ENCODE measurements around the gene ADSL. TPM values are rescaled to one million over a fixed set of nuclear protein-coding genes. Genes with fewer than 3 reads are reported as not detected.

The ADSL gene
- total RNA-seq, 1 donor from 2014 or later: 48.5 TPM

- no peak for TF ChIP-seq CTCF (IDR thresholded peaks at IDR 0.05; ENCODE audit: borderline replicate concordance)
- Histone ChIP-seq H3K27me3 (ENCODE audit: low read depth) (no peaks in the 10 kb centered on the region), H3K36me3 (peaks cover 22% of the 10 kb centered on the region), H3K9me3 (replicated peaks) (no peaks in the 10 kb centered on the region), H3K27ac (replicated peaks) (no peak overlapping the region), H3K4me3 (no peak overlapping the region), H3K4me1 (peaks cover 23% of the 10 kb centered on the region)
- DNase-seq: no peak
- intact Hi-C loops (cut with micrococcal nuclease): no loop called here
Measured at GRCh38 chr22:40329466-40329865, 16.8 kb upstream of the ADSL start.

GRCh38 chr22:40330086-40330485 is 16.2 kb upstream of the ADSL start:
- intact Hi-C loops (cut with micrococcal nuclease): no loop called here
- Histone ChIP-seq H3K36me3 (peaks cover 17% of the 10 kb centered on the region), H3K27me3 (ENCODE audit: low read depth) (no peaks in the 10 kb centered on the region), H3K4me3 (no peak overlapping the region), H3K27ac (replicated peaks) (no peak overlapping the region), H3K4me1 (peaks cover 23% of the 10 kb centered on the region), H3K9me3 (replicated peaks) (no peaks in the 10 kb centered on the region)
- DNase-seq: no peak
- no peak for TF ChIP-seq CTCF (IDR thresholded peaks at IDR 0.05; ENCODE audit: borderline replicate concordance)

- no peaks in the 10 kb centered on the region for H3K27me3 ChIP-seq (ENCODE audit: low read depth)
- H3K4me1 ChIP-seq: peaks cover 23% of the 10 kb centered on the region
- TF ChIP-seq CTCF (IDR thresholded peaks at IDR 0.05; ENCODE audit: borderline replicate concordance): no peak
- DNase-seq: no peak
- intact Hi-C loops (cut with micrococcal nuclease): no loop called here
- H3K9me3 ChIP-seq (replicated peaks): no peaks in the 10 kb centered on the region
- peaks cover 12% of the 10 kb centered on the region for H3K36me3 ChIP-seq
- no peak overlapping the region for H3K27ac ChIP-seq (replicated peaks)
- no peak overlapping the region for H3K4me3 ChIP-seq
Measured at GRCh38 chr22:40330615-40331014, 15.7 kb upstream of the ADSL start.

GRCh38 chr22:40331706-40332105 is 14.6 kb upstream of the ADSL start:
- no peak for DNase-seq
- Histone ChIP-seq H3K36me3 (peaks cover 12% of the 10 kb centered on the region), H3K4me1 (peaks cover 18% of the 10 kb centered on the region), H3K27me3 (ENCODE audit: low read depth) (no peaks in the 10 kb centered on the region), H3K9me3 (replicated peaks) (no peaks in the 10 kb centered on the region), H3K27ac (replicated peaks) (no peak overlapping the region), H3K4me3 (no peak overlapping the region)
- TF ChIP-seq CTCF (IDR thresholded peaks at IDR 0.05; ENCODE audit: borderline replicate concordance): no peak
- intact Hi-C loops (cut with micrococcal nuclease): no loop called here

GRCh38 chr22:40332319-40332781 is 13.9 kb upstream of the ADSL start:
- no peak overlapping the region for H3K4me3 ChIP-seq
- H3K27me3 ChIP-seq (ENCODE audit: low read depth): no peaks in the 10 kb centered on the region
- H3K36me3 ChIP-seq: peaks cover 7% of the 10 kb centered on the region
- no peak for TF ChIP-seq CTCF (IDR thresholded peaks at IDR 0.05; ENCODE audit: borderline replicate concordance)
- intact Hi-C loops (cut with micrococcal nuclease): no loop called here
- H3K9me3 ChIP-seq (replicated peaks): no peaks in the 10 kb centered on the region
- DNase-seq: no peak
- no peak overlapping the region for H3K27ac ChIP-seq (replicated peaks)
- H3K4me1 ChIP-seq: peaks cover 12% of the 10 kb centered on the region

GRCh38 chr22:40334060-40334459 is 12.2 kb upstream of the ADSL start:
- no peak for TF ChIP-seq CTCF (IDR thresholded peaks at IDR 0.05; ENCODE audit: borderline replicate concordance)
- DNase-seq: no peak
- no peak overlapping the region for H3K4me3 ChIP-seq
- H3K27me3 ChIP-seq (ENCODE audit: low read depth): no peaks in the 10 kb centered on the region
- H3K4me1 ChIP-seq: peaks cover 3% of the 10 kb centered on the region
- intact Hi-C loops (cut with micrococcal nuclease): no loop called here
- H3K27ac ChIP-seq (replicated peaks): no peak overlapping the region
- peaks cover 7% of the 10 kb centered on the region for H3K36me3 ChIP-seq
- H3K9me3 ChIP-seq (replicated peaks): no peaks in the 10 kb centered on the region

Measured in left ventricle myocardium inferior (tissue), 1 donor.